GM12878 (cell line): ENCODE results near the gene CCDC88C. TPM values are rescaled to one million over a fixed set of nuclear protein-coding genes. Genes with fewer than 3 reads are reported as not detected.

Experiments used
- ATAC-seq: fragments of 200-7000 bp; cut with Tn5 transposase; 3 replicates; pipeline ENCODE4 v1.9.1; 2020; ENCODE audit warnings: mild to moderate bottlenecking, moderate library complexity
- BruUV-seq: library from RNA; stranded (reverse); fragments of 400-500 nt; replicated peaks from 2 replicates; lab custom pipeline; 2021; lab: Mats Ljungman, UMichigan
- CTCF ChIA-PET: fragments of 300-600 bp; sonication (Branson Sonifier 250); formaldehyde crosslinking; extraction: SDS; loops from one replicate; lab custom pipeline; 2021; ENCODE audit warnings: inconsistent platforms; lab: Yijun Ruan, JAX
- POLR2A ChIA-PET: fragments of 350-600 bp; formaldehyde crosslinking; extraction: SDS; loops from one replicate; lab custom pipeline; 2021; ENCODE audit warnings: inconsistent platforms; lab: Charles Lee
- RAD21 ChIA-PET: fragments of 300-600 bp; sonication (Branson Sonifier 250); formaldehyde crosslinking; loops from one replicate; lab custom pipeline; 2023; ENCODE audit warnings: antibody characterized with exemption; ENCODE audit not compliant: unreplicated experiment; lab: Charles Lee
- SMC1A ChIA-PET: fragments of 300-600 bp; sonication (Branson Sonifier 250); formaldehyde crosslinking; loops from one replicate; lab custom pipeline; 2023; ENCODE audit not compliant: unreplicated experiment, uncharacterized antibody; lab: Charles Lee
- DNase-seq: peaks from one replicate; pipeline ENCODE4 v3.0.0-alpha.2; 2011; ENCODE audit warnings: low read depth, low spot score
- FAIRE-seq: peaks from 3 replicates; lab custom pipeline; 2011; peaks lifted over from hg19 to GRCh38; lab: Jason Lieb, UNC
- H2AFZ ChIP-seq: 2 replicates; pipeline ENCODE4 v1.6.0; 2011; ENCODE audit warnings: low read depth, low read length, control low read depth; ENCODE audit not compliant: control insufficient read depth
- H3K27ac ChIP-seq: 2 replicates; pipeline ENCODE4 v1.5.1; 2011; ENCODE audit warnings: control low read depth; ENCODE audit not compliant: control insufficient read depth, insufficient read depth
- H3K27me3 ChIP-seq, 2 experiments: replicated peaks in 1 of 2; 2 replicates each; pipeline versions ENCODE4 v1.6.0 to v1.6.1; 2011; ENCODE audit warnings: low read length in 1 of 2; ENCODE audit not compliant: control insufficient read depth in 2 of 2, insufficient read depth in 2 of 2
- H3K36me3 ChIP-seq, 2 experiments: 2 replicates each; pipeline ENCODE4 v1.5.1; 2011; ENCODE audit warnings: low read length in 1 of 2; ENCODE audit not compliant: control insufficient read depth in 2 of 2, insufficient read depth in 2 of 2
- H3K4me1 ChIP-seq: 2 replicates; pipeline ENCODE4 v1.6.1; 2011; ENCODE audit warnings: mild to moderate bottlenecking, low read length, moderate library complexity, mixed read lengths; ENCODE audit not compliant: control insufficient read depth, insufficient read depth
- H3K4me2 ChIP-seq: 2 replicates; pipeline ENCODE4 v1.6.0; 2011; ENCODE audit warnings: control low read depth; ENCODE audit not compliant: control insufficient read depth, insufficient read depth
- H3K4me3 ChIP-seq: fragments of 200-600 bp; sonication (generic); 2 replicates; pipeline ENCODE4 v1.5.1; 2016
- H3K79me2 ChIP-seq: 2 replicates; pipeline ENCODE4 v1.6.0; 2011; ENCODE audit warnings: low read length; ENCODE audit not compliant: control insufficient read depth, insufficient read depth
- H3K9ac ChIP-seq: 2 replicates; pipeline ENCODE4 v1.8.0; 2011; ENCODE audit warnings: low read length, control low read depth, mixed read lengths; ENCODE audit not compliant: control insufficient read depth, insufficient read depth
- H3K9me3 ChIP-seq: replicated peaks from 3 replicates; pipeline ENCODE4 v1.5.1; 2011; ENCODE audit warnings: mild to moderate bottlenecking, low read length; ENCODE audit not compliant: control insufficient read depth, insufficient read depth
- H4K20me1 ChIP-seq: 2 replicates; pipeline ENCODE4 v1.6.0; 2011; ENCODE audit not compliant: control insufficient read depth, insufficient read depth
- FOXM1 ChIP-seq: IDR thresholded peaks from 2 replicates; pipeline ENCODE4 v1.6.1; 2012; ENCODE audit warnings: low read depth, mild to moderate bottlenecking, inconsistent platforms, low read length, moderate library complexity
- POLR2A ChIP-seq: IDR thresholded peaks from 2 replicates; pipeline ENCODE4 v1.6.1; 2011; ENCODE audit warnings: low read depth, mild to moderate bottlenecking, low read length
- SREBF1 ChIP-seq: IDR thresholded peaks from 2 replicates; pipeline ENCODE4 v1.6.1; 2012; ENCODE audit warnings: mild to moderate bottlenecking, low read length
- YY1 ChIP-seq: IDR thresholded peaks from 2 replicates; pipeline ENCODE4 v1.6.1; 2011; ENCODE audit warnings: low read depth, mild to moderate bottlenecking, low read length
- WGBS: methylation state at CpG from one replicate; pipeline ENCODE4 v1.1.6; 2016; ENCODE audit warnings: low lambda C conversion rate; ENCODE audit not compliant: insufficient replicate concordance, insufficient coverage; ENCODE audit errors: missing lambda C conversion rate; 5-methylcytosine and 5-hydroxymethylcytosine counted together
- in situ Hi-C: fragments of 300-500 bp; cut with MboI; formaldehyde crosslinking; loops from 9 replicates; pipeline ENCODE4 v1.14.3; 2018; ENCODE audit warnings: mixed read lengths
- intact Hi-C: fragments of 100-400 bp; cut with micrococcal nuclease; formaldehyde crosslinking; loops from one replicate; pipeline ENCODE4 v1.14.2; 2022; ENCODE audit not compliant: unreplicated experiment
- polyA plus RNA-seq, 11 experiments: library from polyadenylated mRNA; depleted of rRNA in 4 of 11; unstranded in 6 of 11; stranded (reverse) in 5 of 11; fragments of >200 nt; fragmentation: Nextera tagmentation in 4 of 11; fragmentation: Illumina TruSeq in 1 of 11; extraction: Ambion mirVana in 4 of 11; extraction: Trizol in 1 of 11; gene quantifications; 1 replicate in 1 of 11; 2 replicates in 10 of 11; pipeline versions ENCODE4 v1.2.1 to v1.2.3, GENCODE V29; 2011 to 2016; ENCODE audit warnings: inconsistent platforms in 2 of 11, missing spikeins in 2 of 11, low read depth in 1 of 11
- total RNA-seq, 4 experiments: library from RNA; depleted of rRNA in 3 of 4; stranded (reverse); fragments of >200 nt in 3 of 4; fragmentation: Illumina TruSeq in 1 of 4; extraction: Trizol in 1 of 4; gene quantifications; 2 replicates each; pipeline versions ENCODE4 v1.2.1 to v1.2.3, GENCODE V29; 2013 to 2021

CCDC88C gene
- total and polyA plus RNA-seq, 10 of the 15 experiments (the other 5 are each of a cell fraction or from before 2014, with no cell fraction given), result 4.0 to 79.6 (median 36.6) TPM

DNA sequence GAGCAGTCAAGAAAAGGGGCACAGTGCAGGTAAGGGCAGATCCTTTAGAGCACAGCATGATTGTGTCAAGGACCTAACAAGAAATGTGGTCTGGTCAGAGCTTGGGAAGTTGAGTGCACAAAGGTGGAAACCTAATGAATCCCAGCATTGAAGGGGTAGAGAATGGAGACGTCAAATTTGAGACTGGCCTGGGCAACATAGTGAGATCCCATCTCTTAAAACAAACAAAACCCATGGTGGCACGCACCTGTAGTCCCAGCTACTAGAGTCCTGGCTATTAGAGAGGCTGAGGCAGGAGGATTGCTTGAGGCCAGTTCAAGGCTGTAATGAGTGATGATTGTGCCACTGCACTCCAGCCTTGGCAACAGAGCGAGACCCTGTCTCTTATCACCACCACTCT, 37.0 kb upstream of the CCDC88C start:
- ATAC-seq (no peak), FAIRE-seq (no peak), DNase-seq (no peak)
- TF ChIP-seq YY1, result no peak
- peak; percentile 19; the same call in 1 of the 2 replicates for TF ChIP-seq POLR2A
- peaks cover 3 to 19% of the 10 kb centered on the region in 2 experiments for H3K36me3 ChIP-seq
- no peak overlapping the region for H3K4me2 ChIP-seq
- ChIA-PET CTCF (interaction anchor here (0.6 to 0.7 kb wide), 2 partner anchors 14 to 1771 kb away, joined by 3 to 5 read pairs; no protein-coding TSS in a partner anchor), POLR2A (no interaction called here), SMC1A (interaction anchor here (1.6 kb wide), 1 partner anchor 49 kb away, joined by 4 read pairs; no protein-coding TSS in a partner anchor), RAD21 (no interaction called here)
- no peaks in the 10 kb centered on the region for H3K79me2 ChIP-seq
- H2AFZ ChIP-seq, result no peak overlapping the region
- no peaks in the 10 kb centered on the region for H3K27me3 ChIP-seq
- intact Hi-C loops (no loop called here), in situ Hi-C loops (no loop called here)
- H3K4me1 ChIP-seq, result no peaks in the 10 kb centered on the region
- H3K9ac ChIP-seq, result no peak overlapping the region
- H3K27ac ChIP-seq, result no peak overlapping the region
- no TSS peak for BruUV-seq
- 97% methylated on average over 3 of the region's 3 CpGs for WGBS
- H3K9me3 ChIP-seq, result no peaks in the 10 kb centered on the region
- no peak overlapping the region for H3K4me3 ChIP-seq
- H4K20me1 ChIP-seq, result no peaks in the 10 kb centered on the region

DNA sequence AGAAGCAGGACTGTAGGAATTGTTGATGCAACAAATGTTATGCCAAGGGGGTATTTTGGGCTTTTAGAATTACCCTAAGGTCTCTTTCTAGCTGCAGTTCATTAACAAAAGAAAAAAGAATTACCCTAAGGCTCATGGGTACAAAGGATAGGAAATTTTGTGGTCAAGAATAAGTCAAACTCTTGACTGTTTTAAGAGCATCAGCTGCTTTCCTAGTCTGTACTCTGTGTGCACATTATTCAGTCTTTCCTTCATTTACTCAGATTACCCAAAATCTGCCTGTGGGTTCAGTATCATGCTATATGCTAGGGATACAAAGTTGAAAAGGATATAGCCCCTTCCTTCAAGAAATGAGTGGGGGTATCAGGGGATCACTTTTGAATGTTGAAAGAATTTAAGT, 36.5 kb upstream of the CCDC88C start:
- ChIA-PET CTCF (interaction anchor here (0.6 to 1.1 kb wide), 3 partner anchors 9 to 1771 kb away, joined by 3 read pairs; no protein-coding TSS in a partner anchor), RAD21 (interaction anchor here (1.2 kb wide), 1 partner anchor 38 kb away, joined by 3 read pairs; no protein-coding TSS in a partner anchor), SMC1A (interaction anchor here (0.6 to 1.6 kb wide), 4 partner anchors 8 to 55 kb away, joined by 3 to 4 read pairs (median 3); no protein-coding TSS in a partner anchor), POLR2A (no interaction called here)
- H4K20me1 ChIP-seq, result no peaks in the 10 kb centered on the region
- in situ Hi-C loops (no loop called here), intact Hi-C loops (no loop called here)
- TF ChIP-seq SREBF1, result no peak
- 0 out of 2 replicates have a peak, but pooled peaks have one; percentile 23 for TF ChIP-seq FOXM1
- no peaks in the 10 kb centered on the region for H3K79me2 ChIP-seq
- H3K27me3 ChIP-seq, result no peaks in the 10 kb centered on the region
- DNase-seq, result no peak
- H3K4me3 ChIP-seq, result no peak overlapping the region
- no peak for FAIRE-seq
- no peaks in the 10 kb centered on the region for H3K9me3 ChIP-seq
- H2AFZ ChIP-seq, result no peak overlapping the region
- H3K4me1 ChIP-seq, result no peaks in the 10 kb centered on the region
- H3K9ac ChIP-seq, result no peak overlapping the region
- H3K36me3 ChIP-seq, result peaks cover 3 to 19% of the 10 kb centered on the region in 2 experiments
- no TSS peak for BruUV-seq
- no peak overlapping the region for H3K27ac ChIP-seq
- ATAC-seq, result peak; percentile 37; the same call in 2 of the 3 replicates
- no peak overlapping the region for H3K4me2 ChIP-seq
